Stomach (tissue), 4 donors: ENCODE measurements around the gene EIF3J.

Source experiments
- EP300 ChIP-seq: sonication (generic); formaldehyde crosslinking; IDR thresholded peaks from one replicate; pipeline ENCODE4 v1.6.1; 2017; ENCODE audit warnings: antibody characterized with exemption
- POLR2A ChIP-seq, 4 donors: fragments of 450-650 bp; IDR thresholded peaks; one replicate each; pipeline ENCODE4 v1.6.1; 2016; ENCODE audit warnings: antibody characterized with exemption in 4 of 4, control low read depth in 2 of 4, mild to moderate bottlenecking in 1 of 4, moderate library complexity in 1 of 4

DNA sequence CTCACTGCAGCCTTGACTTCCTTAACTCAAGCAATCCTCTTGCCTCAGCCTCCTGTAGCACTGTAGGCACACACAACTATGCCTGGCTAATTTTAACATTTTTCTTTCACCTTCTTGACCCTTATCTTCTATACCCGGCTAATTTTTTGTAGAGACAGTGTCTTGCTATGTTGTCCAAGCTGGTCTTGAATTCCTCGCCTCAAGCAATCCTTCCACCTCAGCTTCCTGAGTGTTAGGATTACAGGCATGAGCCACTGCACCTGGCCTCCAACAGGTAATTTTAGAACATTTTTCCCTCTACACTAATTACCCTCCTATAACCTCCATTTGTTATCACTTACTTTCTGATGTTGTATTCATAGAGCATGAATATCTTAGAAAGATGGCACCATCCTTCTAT, 66.2 kb downstream of the EIF3J start:
- TF ChIP-seq EP300 (no peak), POLR2A (IDR thresholded peaks at IDR 0.05) (no peak)
